H1 (cell line): ENCODE measurements around the gene SLC35G2. TPM values are rescaled to one million over a fixed set of nuclear protein-coding genes. Genes with fewer than 3 reads are reported as not detected.

Experiments used
- CTCF ChIA-PET: fragments of 300-600 bp; sonication (Branson Sonifier 250); formaldehyde crosslinking; loops from one replicate; lab custom pipeline; 2021; ENCODE audit not compliant: partially characterized antibody; lab: Charles Lee
- POLR2A ChIA-PET: fragments of 300-600 bp; sonication (Branson Sonifier 250); formaldehyde crosslinking; loops from one replicate; lab custom pipeline; 2021; ENCODE audit warnings: inconsistent platforms; ENCODE audit not compliant: partially characterized antibody; lab: Charles Lee
- DNase-seq, 2 experiments: peaks; one replicate each; pipeline versions ENCODE4 v3.0.0 to v3.0.0-alpha.2; 2010 to 2022; ENCODE audit warnings: low spot score in 2 of 2, low read depth in 1 of 2, mixed read lengths in 1 of 2
- FAIRE-seq: peaks from 2 replicates; lab custom pipeline; 2011; peaks lifted over from hg19 to GRCh38; lab: Jason Lieb, UNC
- H2AFZ ChIP-seq: 2 replicates; pipeline ENCODE4 v1.8.1; 2012; ENCODE audit warnings: low read length, inconsistent platforms
- H2AK5ac ChIP-seq: 2 replicates; pipeline ENCODE4 v1.6.1; 2013; ENCODE audit warnings: low read depth, low read length
- H2BK120ac ChIP-seq: replicated peaks from 2 replicates; pipeline ENCODE3; 2013; ENCODE audit warnings: low read depth, low read length, inconsistent platforms
- H2BK12ac ChIP-seq: 2 replicates; pipeline ENCODE4 v1.6.1; 2013; ENCODE audit warnings: low read depth, low read length
- H2BK15ac ChIP-seq: 2 replicates; pipeline ENCODE4 v1.6.1; 2013; ENCODE audit warnings: low read length
- H2BK20ac ChIP-seq: 2 replicates; pipeline ENCODE4 v1.6.1; 2013; ENCODE audit warnings: low read length
- H2BK5ac ChIP-seq: 2 replicates; pipeline ENCODE4 v1.6.1; 2013; ENCODE audit warnings: low read depth, low read length
- H3K14ac ChIP-seq: 2 replicates; pipeline ENCODE4 v1.6.1; 2013; ENCODE audit warnings: inconsistent platforms; ENCODE audit not compliant: insufficient read length
- H3K18ac ChIP-seq: 2 replicates; pipeline ENCODE4 v1.6.1; 2013; ENCODE audit warnings: low read length; ENCODE audit errors: extremely low read depth
- H3K23ac ChIP-seq: 2 replicates; pipeline ENCODE4 v1.6.1; 2013; ENCODE audit warnings: inconsistent platforms; ENCODE audit not compliant: insufficient read length
- H3K23me2 ChIP-seq: 2 replicates; pipeline ENCODE4 v1.6.1; 2013; ENCODE audit warnings: low read depth, low read length
- H3K27ac ChIP-seq: 2 replicates; pipeline ENCODE4 v1.6.1; 2011; ENCODE audit warnings: low read depth, low read length, inconsistent platforms
- H3K27me3 ChIP-seq, 4 experiments: replicated peaks in 1 of 4; 1 replicate in 1 of 4; 2 replicates in 3 of 4; pipeline versions ENCODE4 v1.6.1 to v1.8.1; 2011 to 2013; ENCODE audit warnings: low read length in 3 of 4, mild to moderate bottlenecking in 3 of 4, inconsistent platforms in 2 of 4, mixed read lengths in 2 of 4, moderate library complexity in 1 of 4; ENCODE audit not compliant: control insufficient read depth in 3 of 4, insufficient read depth in 3 of 4; ENCODE audit errors: extremely low read depth in 1 of 4
- H3K36me3 ChIP-seq, 4 experiments: 2 replicates each; pipeline versions ENCODE4 v1.6.1 to v1.8.1; 2011 to 2013; ENCODE audit warnings: mild to moderate bottlenecking in 4 of 4, low read length in 3 of 4, moderate library complexity in 2 of 4, control low read depth in 1 of 4, inconsistent platforms in 1 of 4; ENCODE audit not compliant: insufficient read depth in 4 of 4, control insufficient read depth in 2 of 4
- H3K4ac ChIP-seq: replicated peaks from 2 replicates; pipeline ENCODE3; 2013; ENCODE audit warnings: low read length, low read depth, mixed read lengths, inconsistent platforms; ENCODE audit not compliant: insufficient read length
- H3K4me1 ChIP-seq, 4 experiments: replicated peaks in 1 of 4; 1 replicate in 1 of 4; 2 replicates in 3 of 4; pipeline versions ENCODE4 v1.6.1 to v1.8.1; 2011 to 2013; ENCODE audit warnings: low read length in 3 of 4, inconsistent platforms in 2 of 4, mixed read lengths in 1 of 4; ENCODE audit not compliant: insufficient read depth in 4 of 4, control insufficient read depth in 3 of 4
- H3K4me2 ChIP-seq, 2 experiments: 2 replicates each; pipeline versions ENCODE4 v1.6.1 to v1.8.1; 2011 to 2013; ENCODE audit warnings: low read depth in 2 of 2, low read length in 2 of 2, control low read depth in 1 of 2, inconsistent platforms in 1 of 2, mild to moderate bottlenecking in 1 of 2; ENCODE audit not compliant: insufficient read depth in 1 of 2
- H3K4me3 ChIP-seq, 4 experiments: fragments of 200-600, 300-600 bp in 1 of 4; sonication (generic), shearing (Covaris generic), sonication (Bioruptor Twin) in 1 of 4; 2 replicates each; pipeline versions ENCODE4 v1.5.1 to v1.8.1; 2011 to 2016; ENCODE audit warnings: low read length in 4 of 4, low read depth in 3 of 4, control low read depth in 2 of 4, inconsistent platforms in 2 of 4, mild to moderate bottlenecking in 2 of 4, mixed read lengths in 1 of 4, moderate library complexity in 1 of 4; ENCODE audit not compliant: insufficient read depth in 2 of 4; ENCODE audit errors: extremely low read depth in 1 of 4
- H3K56ac ChIP-seq: replicated peaks from 2 replicates; pipeline ENCODE3; 2013; ENCODE audit warnings: low read depth, mild to moderate bottlenecking, mixed read lengths, low read length, inconsistent platforms; ENCODE audit not compliant: insufficient read length
- H3K79me1 ChIP-seq: 2 replicates; pipeline ENCODE4 v1.6.1; 2013; ENCODE audit warnings: low read depth, low read length, control low read depth
- H3K79me2 ChIP-seq, 2 experiments: 2 replicates each; pipeline versions ENCODE4 v1.6.1 to v1.8.1; 2012 to 2013; ENCODE audit warnings: low read length in 2 of 2, mild to moderate bottlenecking in 2 of 2, inconsistent platforms in 1 of 2; ENCODE audit not compliant: insufficient read depth in 2 of 2, control insufficient read depth in 1 of 2
- H3K9ac ChIP-seq, 4 experiments: replicated peaks in 1 of 4; 1 replicate in 1 of 4; 2 replicates in 3 of 4; pipeline versions ENCODE4 v1.6.1 to v1.8.1; 2011 to 2013; ENCODE audit warnings: low read depth in 3 of 4, low read length in 3 of 4, control low read depth in 2 of 4, mild to moderate bottlenecking in 2 of 4, moderate library complexity in 2 of 4, inconsistent platforms in 1 of 4; ENCODE audit errors: extremely low read depth in 1 of 4
- H3K9me3 ChIP-seq, 2 experiments: 2 replicates each; pipeline versions ENCODE4 v1.6.1 to v1.8.1; 2012 to 2013; ENCODE audit warnings: mild to moderate bottlenecking in 2 of 2, moderate library complexity in 2 of 2, control low read depth in 1 of 2, inconsistent platforms in 1 of 2, low read depth in 1 of 2, low read length in 1 of 2, mixed read lengths in 1 of 2; ENCODE audit not compliant: insufficient read depth in 2 of 2
- H4K20me1 ChIP-seq, 2 experiments: replicated peaks in 1 of 2; 2 replicates each; pipeline versions ENCODE3 to v1.8.1; 2011 to 2013; ENCODE audit warnings: inconsistent platforms in 2 of 2, low read length in 2 of 2, mild to moderate bottlenecking in 1 of 2; ENCODE audit not compliant: insufficient read depth in 2 of 2, control insufficient read depth in 1 of 2
- H4K5ac ChIP-seq: 2 replicates; pipeline ENCODE4 v1.6.1; 2013; ENCODE audit warnings: low read length, low read depth, mixed read lengths, inconsistent platforms; ENCODE audit not compliant: insufficient read length
- H4K8ac ChIP-seq: 2 replicates; pipeline ENCODE4 v1.8.0; 2013; ENCODE audit warnings: mild to moderate bottlenecking, moderate library complexity, low read length, inconsistent platforms; ENCODE audit not compliant: insufficient read depth; ENCODE audit errors: extremely low read depth
- H4K91ac ChIP-seq: replicated peaks from 2 replicates; pipeline ENCODE3; 2013; ENCODE audit warnings: low read length, mixed read lengths, inconsistent platforms; ENCODE audit not compliant: insufficient read length
- CEBPB ChIP-seq: IDR thresholded peaks from 2 replicates; pipeline ENCODE4 v1.6.1; 2012; ENCODE audit warnings: low read depth, low read length
- JUN ChIP-seq: IDR thresholded peaks from 2 replicates; pipeline ENCODE4 v1.6.1; 2011; ENCODE audit warnings: low read depth, mild to moderate bottlenecking, improper control_type of control experiment, low read length
- KDM5A ChIP-seq: fragments of 200-600 bp; IDR thresholded peaks from 2 replicates; pipeline ENCODE4 v1.7.1; 2012; ENCODE audit warnings: mild to moderate bottlenecking, low read length, inconsistent platforms, mixed read lengths
- MAX ChIP-seq: IDR thresholded peaks from 2 replicates; pipeline ENCODE4 v1.6.1; 2012; ENCODE audit warnings: inconsistent platforms
- NANOG ChIP-seq: IDR thresholded peaks from 2 replicates; pipeline ENCODE4 v1.6.1; 2011; ENCODE audit warnings: low read length, low read depth, mild to moderate bottlenecking, inconsistent platforms; ENCODE audit not compliant: insufficient read depth, poor library complexity, severe bottlenecking
- NRF1 ChIP-seq: IDR thresholded peaks from 2 replicates; pipeline ENCODE4 v1.6.1; 2011; ENCODE audit warnings: mild to moderate bottlenecking, low read depth, low read length, improper control_type of control experiment
- PHF8 ChIP-seq: fragments of 200-600 bp; sonication (generic); conservative IDR thresholded peaks from 2 replicates; pipeline ENCODE4 v1.7.1; 2012; ENCODE audit warnings: low read depth, mild to moderate bottlenecking, inconsistent platforms, low read length, moderate library complexity
- POLR2AphosphoS5 ChIP-seq: IDR thresholded peaks from 2 replicates; pipeline ENCODE4 v1.6.1; 2011; ENCODE audit warnings: low read depth, low read length
- RAD21 ChIP-seq, 2 experiments: IDR thresholded peaks in 1 of 2; conservative IDR thresholded peaks in 1 of 2; 2 replicates each; pipeline ENCODE4 v1.6.1; 2011; ENCODE audit warnings: low read depth in 2 of 2, low read length in 2 of 2, improper control_type of control experiment in 1 of 2, inconsistent platforms in 1 of 2, mild to moderate bottlenecking in 1 of 2, moderate library complexity in 1 of 2
- SIX5 ChIP-seq: IDR thresholded peaks from 2 replicates; pipeline ENCODE4 v1.6.1; 2011; ENCODE audit warnings: mild to moderate bottlenecking, low read depth, low read length
- SP2 ChIP-seq: IDR thresholded peaks from 2 replicates; pipeline ENCODE4 v1.6.1; 2012; ENCODE audit warnings: mild to moderate bottlenecking, low read length, inconsistent platforms
- SP4 ChIP-seq: IDR thresholded peaks from 2 replicates; pipeline ENCODE4 v1.6.1; 2012; ENCODE audit warnings: low read length, inconsistent platforms
- TAF7 ChIP-seq: optimal IDR thresholded peaks from 2 replicates; pipeline ENCODE3; 2011; ENCODE audit warnings: low read depth, mild to moderate bottlenecking, inconsistent platforms, low read length, moderate library complexity, borderline replicate concordance
- YY1 ChIP-seq: IDR thresholded peaks from 2 replicates; pipeline ENCODE4 v1.6.1; 2011; ENCODE audit warnings: low read depth, mild to moderate bottlenecking, low read length
- WGBS, 2 experiments: shearing (Covaris generic) in 1 of 2; methylation state at CpG; one replicate each; pipeline versions ENCODE4 v1.1.6 to v1.1.7; 2013 to 2015; ENCODE audit warnings: low lambda C conversion rate in 2 of 2, mixed read lengths in 2 of 2, inconsistent platforms in 1 of 2, low coverage in 1 of 2, missing lambda C conversion rate in 1 of 2; ENCODE audit not compliant: insufficient replicate concordance in 2 of 2, insufficient coverage in 1 of 2, insufficient read length in 1 of 2; ENCODE audit errors: extremely low coverage in 1 of 2, missing lambda C conversion rate in 1 of 2; 5-methylcytosine and 5-hydroxymethylcytosine counted together
- polyA plus RNA-seq, 7 experiments: library from polyadenylated mRNA; depleted of rRNA in 3 of 7; stranded (reverse) in 5 of 7; unstranded in 2 of 7; fragments of >200 nt in 5 of 7; fragments of 200-250 nt in 2 of 7; gene quantifications; 1 replicate in 5 of 7; 2 replicates in 1 of 7; 4 replicates in 1 of 7; pipeline versions ENCODE4 v1.2.1 to v1.2.3, GENCODE V29; 2011 to 2013; ENCODE audit warnings: missing spikeins in 2 of 7, mixed read lengths in 2 of 7
- total RNA-seq: library from RNA; stranded (reverse); fragmentation: NEBNext Ultra II Directional; extraction: Animal tissue kit (Norgen Biotek cat#: 25700); gene quantifications from 2 replicates; pipeline ENCODE4 v1.2.1, GENCODE V29; 2021

Gene SLC35G2
- total and polyA plus RNA-seq, 2 of the 8 experiments (the other 6 are each of a cell fraction or from before 2014, with no cell fraction given) = 5.2 to 6.4 TPM

- FAIRE-seq = no peak
- H2BK5ac ChIP-seq = no peak overlapping the region
- H3K36me3 ChIP-seq = peaks cover 0 to 11% (median 0%) of the 10 kb centered on the region in 4 experiments; a peak in 2 of 8 replicates
- ChIA-PET POLR2A (interaction anchor here (1.3 to 3.3 kb wide), 2 partner anchors 11 to 21 kb away, joined by 4 to 14 read pairs; partner anchors contain the start of gene NCK1), CTCF (interaction anchor here (0.6 to 1.0 kb wide), 2 partner anchors 20 to 336 kb away, joined by 3 read pairs; no protein-coding TSS in a partner anchor)
- no peak overlapping the region for H3K27ac ChIP-seq
- peaks cover 2% of the 10 kb centered on the region; the same call in 1 of the 2 replicates for H3K79me1 ChIP-seq
- no peak overlapping the region for H4K5ac ChIP-seq
- H3K18ac ChIP-seq = no peak overlapping the region
- 0 out of 7 replicates have a peak, but pooled peaks cover 0 to 3% (median 0%) of the 10 kb centered on the region in 4 experiments for H3K4me1 ChIP-seq
- no peak overlapping the region for H3K9ac ChIP-seq
- H3K4me3 ChIP-seq = no peak overlapping the region
- no peak overlapping the region for H3K56ac ChIP-seq
- no peak overlapping the region for H3K23ac ChIP-seq
- H2AK5ac ChIP-seq = no peak overlapping the region
- DNase-seq = no peak
- H2AFZ ChIP-seq = no peak overlapping the region
- no peak overlapping the region for H4K91ac ChIP-seq
- H3K14ac ChIP-seq = no peak overlapping the region
- H2BK120ac ChIP-seq = no peak overlapping the region
- H3K9me3 ChIP-seq = no peaks in the 10 kb centered on the region
- no peak overlapping the region for H2BK12ac ChIP-seq
- H2BK15ac ChIP-seq = no peak overlapping the region
- H3K79me2 ChIP-seq = 0 out of 4 replicates have a peak, but pooled peaks cover 0 to 8% of the 10 kb centered on the region in 2 experiments
- H2BK20ac ChIP-seq = no peak overlapping the region
- no peaks in the 10 kb centered on the region for H3K23me2 ChIP-seq
- no peaks in the 10 kb centered on the region; a peak in 1 of 7 replicates for H3K27me3 ChIP-seq
- H3K4me2 ChIP-seq = no peak overlapping the region
- peaks cover 0 to 2% of the 10 kb centered on the region in 2 experiments for H4K20me1 ChIP-seq
- WGBS, 2 experiments = 82% methylated on average over 1 of the region's 2 CpGs; no CpG with 5 or more reads in 1 of the 2 experiments
- no peak overlapping the region for H4K8ac ChIP-seq
- no peak overlapping the region for H3K4ac ChIP-seq
- TF ChIP-seq RAD21 (IDR thresholded peaks at IDR 0.05 in 1 of 2, conservative IDR thresholded peaks at IDR 0.05 in 1 of 2; ENCODE audit: low read depth in 2 of 2, low read length in 2 of 2) (no peak), SIX5 (no peak), CEBPB (no peak), KDM5A (no peak), MAX (no peak), NRF1 (no peak), PHF8 (no peak), TAF7 (no peak), SP4 (no peak), POLR2AphosphoS5 (no peak), YY1 (no peak), NANOG (no peak), JUN (no peak), SP2 (no peak)
These were observed 21.3 kb downstream of the SLC35G2 start for GRCh38 chr3:136840252-136840651.
